ENCODE results near the gene CFTR. TPM values are rescaled to one million over a fixed set of nuclear protein-coding genes. Genes with fewer than 3 reads are reported as not detected.

CFTR gene
- total and polyA plus RNA-seq, 8 donors = 124 to 460 (median 292) TPM

DNA sequence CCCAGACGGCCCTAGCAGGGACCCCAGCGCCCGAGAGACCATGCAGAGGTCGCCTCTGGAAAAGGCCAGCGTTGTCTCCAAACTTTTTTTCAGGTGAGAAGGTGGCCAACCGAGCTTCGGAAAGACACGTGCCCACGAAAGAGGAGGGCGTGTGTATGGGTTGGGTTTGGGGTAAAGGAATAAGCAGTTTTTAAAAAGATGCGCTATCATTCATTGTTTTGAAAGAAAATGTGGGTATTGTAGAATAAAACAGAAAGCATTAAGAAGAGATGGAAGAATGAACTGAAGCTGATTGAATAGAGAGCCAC lies 184 bp downstream of the CFTR start:
- H3K9me3 ChIP-seq = no peaks in the 10 kb centered on the region
- peaks cover 0 to 14% (median 3%) of the 10 kb centered on the region in 4 donors for H3K27me3 ChIP-seq
- peak overlapping the region; percentile 13 to 90 (median 64) for H3K27ac ChIP-seq
- WGBS, 2 donors = 4 to 5% methylated on average over 11 of the region's 11 CpGs
- intact Hi-C loops (cut with DNase I) = no loop called here
- ATAC-seq = no peak
- no peaks in the 10 kb centered on the region for H3K4me1 ChIP-seq
- TF ChIP-seq, protein P1, sequence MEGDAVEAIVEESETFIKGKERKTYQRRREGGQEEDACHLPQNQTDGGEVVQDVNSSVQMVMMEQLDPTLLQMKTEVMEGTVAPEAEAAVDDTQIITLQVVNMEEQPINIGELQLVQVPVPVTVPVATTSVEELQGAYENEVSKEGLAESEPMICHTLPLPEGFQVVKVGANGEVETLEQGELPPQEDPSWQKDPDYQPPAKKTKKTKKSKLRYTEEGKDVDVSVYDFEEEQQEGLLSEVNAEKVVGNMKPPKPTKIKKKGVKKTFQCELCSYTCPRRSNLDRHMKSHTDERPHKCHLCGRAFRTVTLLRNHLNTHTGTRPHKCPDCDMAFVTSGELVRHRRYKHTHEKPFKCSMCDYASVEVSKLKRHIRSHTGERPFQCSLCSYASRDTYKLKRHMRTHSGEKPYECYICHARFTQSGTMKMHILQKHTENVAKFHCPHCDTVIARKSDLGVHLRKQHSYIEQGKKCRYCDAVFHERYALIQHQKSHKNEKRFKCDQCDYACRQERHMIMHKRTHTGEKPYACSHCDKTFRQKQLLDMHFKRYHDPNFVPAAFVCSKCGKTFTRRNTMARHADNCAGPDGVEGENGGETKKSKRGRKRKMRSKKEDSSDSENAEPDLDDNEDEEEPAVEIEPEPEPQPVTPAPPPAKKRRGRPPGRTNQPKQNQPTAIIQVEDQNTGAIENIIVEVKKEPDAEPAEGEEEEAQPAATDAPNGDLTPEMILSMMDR (IDR thresholded peaks at IDR 0.05) = no peak
- peak overlapping the region in 3 of 4 donors; percentile 22 to 55 (median 43) for H3K4me3 ChIP-seq
- no peaks in the 10 kb centered on the region for H3K36me3 ChIP-seq
- FAIRE-seq = no peak
- no peak for DNase-seq

DNA sequence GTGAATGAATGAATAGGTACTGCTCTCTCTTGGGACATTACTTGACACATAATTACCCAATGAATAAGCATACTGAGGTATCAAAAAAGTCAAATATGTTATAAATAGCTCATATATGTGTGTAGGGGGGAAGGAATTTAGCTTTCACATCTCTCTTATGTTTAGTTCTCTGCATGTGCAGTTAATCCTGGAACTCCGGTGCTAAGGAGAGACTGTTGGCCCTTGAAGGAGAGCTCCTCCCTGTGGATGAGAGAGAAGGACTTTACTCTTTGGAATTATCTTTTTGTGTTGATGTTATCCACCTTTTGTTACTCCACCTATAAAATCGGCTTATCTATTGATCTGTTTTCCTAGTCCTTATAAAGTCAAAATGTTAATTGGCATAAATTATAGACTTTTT lies 1.2 kb downstream of the CFTR start:
- H3K4me1 ChIP-seq = no peaks in the 10 kb centered on the region
- intact Hi-C loops (cut with DNase I) = no loop called here
- DNase-seq = no peak
- 27 to 38% methylated on average over 2 of the region's 2 CpGs for WGBS, 2 donors
- H3K27ac ChIP-seq = peak overlapping the region in 3 of 4 donors; percentile 39 to 90 (median 90)
- peaks cover 0 to 8% (median 0%) of the 10 kb centered on the region in 3 donors for H3K36me3 ChIP-seq
- FAIRE-seq = no peak
- H3K27me3 ChIP-seq = peaks cover 0 to 14% (median 3%) of the 10 kb centered on the region in 4 donors
- peak overlapping the region in 3 of 4 donors; percentile 22 to 55 (median 43) for H3K4me3 ChIP-seq
- TF ChIP-seq, protein P1 (IDR thresholded peaks at IDR 0.05) = no peak
- peak in 1 of 4 donors; percentile 14 for ATAC-seq
- no peaks in the 10 kb centered on the region for H3K9me3 ChIP-seq

DNA sequence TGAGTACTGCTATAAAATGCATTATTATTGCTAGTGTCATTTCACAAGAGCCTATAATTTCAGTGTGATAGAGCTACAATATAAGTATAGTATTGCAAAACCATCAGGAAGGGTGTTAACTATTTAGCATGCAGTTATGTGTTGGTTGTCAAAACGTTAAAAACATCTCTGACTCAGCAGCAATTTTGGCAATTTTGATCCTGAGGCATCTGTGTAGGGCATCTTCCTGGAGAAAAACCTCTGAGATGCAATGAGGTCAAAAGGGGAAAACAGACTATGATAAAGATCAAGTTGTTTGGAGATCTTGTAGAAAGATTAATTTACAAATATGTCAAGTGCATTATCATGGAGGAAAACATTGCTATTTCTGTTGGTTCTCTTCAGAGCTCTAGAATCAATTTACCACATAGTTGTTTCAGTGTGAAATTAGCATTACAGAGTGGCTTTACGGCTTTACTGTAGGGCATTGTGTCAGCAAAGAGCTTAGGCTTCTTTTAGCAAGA lies 5.3 kb downstream of the CFTR start:
- peaks cover 0 to 14% (median 3%) of the 10 kb centered on the region in 4 donors for H3K27me3 ChIP-seq
- DNase-seq = no peak
- no peak for FAIRE-seq
- ATAC-seq = no peak
- H3K9me3 ChIP-seq = no peaks in the 10 kb centered on the region
- intact Hi-C loops (cut with DNase I) = no loop called here
- H3K36me3 ChIP-seq = peaks cover 0 to 8% (median 0%) of the 10 kb centered on the region in 3 donors
- H3K27ac ChIP-seq = peak overlapping the region in 2 of 4 donors; percentile 72 to 90
- H3K4me3 ChIP-seq = peak overlapping the region in 3 of 4 donors; percentile 12 to 43 (median 35)
- 35 to 37% methylated on average over 2 of the region's 2 CpGs for WGBS, 2 donors
- no peaks in the 10 kb centered on the region for H3K4me1 ChIP-seq
- TF ChIP-seq, protein P1 (IDR thresholded peaks at IDR 0.05) = no peak

DNA sequence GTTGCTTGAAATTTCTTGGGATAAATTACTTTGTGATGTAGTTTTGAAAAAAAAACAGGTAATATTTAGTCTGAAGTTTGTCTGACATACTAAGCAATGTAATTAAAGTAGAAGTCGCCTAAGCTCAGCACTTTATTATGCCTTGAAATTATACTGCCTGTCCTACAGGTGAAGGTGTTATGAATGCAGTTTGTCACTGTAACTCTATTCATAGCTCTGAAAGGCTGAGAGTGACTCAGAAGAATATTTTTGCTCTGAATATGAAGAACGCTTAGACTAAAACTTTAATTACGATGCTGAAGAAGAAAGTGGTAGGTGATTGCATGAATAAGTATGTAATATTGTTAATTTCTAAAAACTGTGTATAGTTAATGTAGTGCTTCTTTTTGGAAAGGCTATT lies 9.2 kb downstream of the CFTR start:
- intact Hi-C loops (cut with DNase I) = no loop called here
- H3K9me3 ChIP-seq = no peaks in the 10 kb centered on the region
- peak overlapping the region in 2 of 4 donors; percentile 16 for H3K4me3 ChIP-seq
- no peak for DNase-seq
- H3K4me1 ChIP-seq = no peaks in the 10 kb centered on the region
- WGBS, 2 donors = 50 to 64% methylated on average over 3 of the region's 3 CpGs
- ATAC-seq = no peak
- TF ChIP-seq, protein P1 (IDR thresholded peaks at IDR 0.05) = no peak
- peaks cover 0 to 8% (median 0%) of the 10 kb centered on the region in 3 donors for H3K36me3 ChIP-seq
- no peak for FAIRE-seq
- no peaks in the 10 kb centered on the region for H3K27me3 ChIP-seq
- peak overlapping the region in 2 of 4 donors; percentile 17 to 72 for H3K27ac ChIP-seq

DNA sequence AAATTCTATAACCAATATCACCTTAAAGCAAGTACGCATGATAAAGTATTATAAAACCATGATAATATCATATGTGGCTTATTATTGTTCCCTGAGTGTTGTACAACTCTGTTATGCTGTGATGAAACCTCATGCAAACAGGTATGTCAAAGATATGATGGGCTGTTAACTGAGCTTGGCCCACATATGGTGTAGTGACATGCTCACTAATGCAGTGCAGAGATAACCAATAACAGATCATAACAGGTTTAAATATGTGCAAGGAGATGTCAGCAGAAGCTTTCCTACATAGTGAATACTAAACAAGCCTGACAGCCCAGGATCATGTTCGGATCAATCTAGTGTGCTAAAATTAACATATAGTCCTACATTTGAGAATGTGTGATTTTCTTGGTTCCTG lies 9.6 kb downstream of the CFTR start:
- ATAC-seq = peak in 1 of 4 donors; percentile 4
- peak overlapping the region in 2 of 4 donors; percentile 16 for H3K4me3 ChIP-seq
- TF ChIP-seq, protein P1 (IDR thresholded peaks at IDR 0.05) = no peak
- H3K4me1 ChIP-seq = no peaks in the 10 kb centered on the region
- DNase-seq = no peak
- no peaks in the 10 kb centered on the region for H3K27me3 ChIP-seq
- whole genome bisulfite sequencing, 2 donors = 61 to 62% methylated on average over 2 of the region's 2 CpGs
- peak overlapping the region in 2 of 4 donors; percentile 17 to 72 for H3K27ac ChIP-seq
- no peak for FAIRE-seq
- intact Hi-C loops (cut with DNase I) = no loop called here
- H3K9me3 ChIP-seq = no peaks in the 10 kb centered on the region
- H3K36me3 ChIP-seq = peaks cover 0 to 8% (median 0%) of the 10 kb centered on the region in 3 donors
